ENCODE measurements around the gene COQ8B.
A peak's percentile ranks its signal among the peaks of the same experiment; 100 is the strongest.

Gene COQ8B

GRCh38 chr19:40717325-40717879 is 716 bp upstream of the COQ8B start:
- DNase-seq: no peak

GRCh38 chr19:40716031-40716481 is 630 bp downstream of the COQ8B start:
- DNase-seq: no peak

- DNase-seq: peak; percentile 95
Observed at GRCh38 chr19:40714441-40715299, 2.0 kb downstream of the COQ8B start.

GRCh38 chr19:40713939-40714338 is 2.7 kb downstream of the COQ8B start:
- no peak for DNase-seq

- DNase-seq: no peak
Observed at GRCh38 chr19:40709817-40710216, 6.9 kb downstream of the COQ8B start.

- no peak for DNase-seq
Observed at GRCh38 chr19:40707615-40708014, 9.1 kb downstream of the COQ8B start.

- DNase-seq: no peak
Observed at GRCh38 chr19:40705950-40706619, 10.6 kb downstream of the COQ8B start.

GRCh38 chr19:40705362-40705651 is 11.4 kb downstream of the COQ8B start:
- DNase-seq: no peak

GRCh38 chr19:40704491-40705361 is 12.0 kb downstream of the COQ8B start:
- DNase-seq: no peak

GRCh38 chr19:40703029-40703755 is 13.5 kb downstream of the COQ8B start:
- no peak for DNase-seq

- no peak for DNase-seq
Observed at GRCh38 chr19:40702337-40703012, 14.2 kb downstream of the COQ8B start.

GRCh38 chr19:40701758-40702157 is 14.9 kb downstream of the COQ8B start:
- no peak for DNase-seq

- DNase-seq: no peak
Observed at GRCh38 chr19:40700083-40700482, 16.6 kb downstream of the COQ8B start.

- DNase-seq: no peak
Observed at GRCh38 chr19:40697007-40697406, 19.7 kb downstream of the COQ8B start.

- DNase-seq: no peak
Observed at GRCh38 chr19:40695881-40696280, 20.8 kb downstream of the COQ8B start.

- no peak for DNase-seq
Observed at GRCh38 chr19:40693896-40694295, 22.8 kb downstream of the COQ8B start.

- DNase-seq: no peak
Observed at GRCh38 chr19:40693150-40693788, 23.4 kb downstream of the COQ8B start.

- no peak for DNase-seq
Observed at GRCh38 chr19:40692212-40692551, 24.5 kb downstream of the COQ8B start.

- peak; percentile 91 for DNase-seq
Observed at GRCh38 chr19:40691421-40692211, 25.1 kb downstream of the COQ8B start.

- DNase-seq: peak; percentile 87
Observed at GRCh38 chr19:40690693-40691420, 25.8 kb downstream of the COQ8B start.

Measured in NCI-H1105 (cell line).